Measurements from ENCODE around the gene RETN. TPM values are rescaled to one million over a fixed set of nuclear protein-coding genes. Genes with fewer than 3 reads are reported as not detected.

The RETN gene
- total RNA-seq, 1 experiment from 2014 or later = not detected

- Histone ChIP-seq H3K4me3 (replicated peaks in 1 of 2; ENCODE audit: low read depth in 1 of 2, low read length in 2 of 2) (no peak overlapping the region), H3K9me3 (ENCODE audit: control insufficient read depth in 1 of 2, insufficient read depth in 1 of 2, low read depth in 1 of 2, low read length in 2 of 2) (peaks cover 0 to 7% of the 10 kb centered on the region in 2 experiments; a peak in 1 of 4 replicates), H3K27me3 (ENCODE audit: insufficient read depth, low read length) (no peaks in the 10 kb centered on the region), H4K20me1 (ENCODE audit: insufficient read depth) (no peaks in the 10 kb centered on the region), H3K36me3 (ENCODE audit: control insufficient read depth in 1 of 2, insufficient read depth in 2 of 2, low read length in 2 of 2) (no peaks in the 10 kb centered on the region), H3K79me2 (ENCODE audit: insufficient read depth, low read length) (no peaks in the 10 kb centered on the region), H3K9ac (ENCODE audit: low read length) (no peak overlapping the region), H3K9me2 (ENCODE audit: insufficient read depth) (no peaks in the 10 kb centered on the region), H3K4me2 (ENCODE audit: low read length) (no peak overlapping the region), H3K27ac (ENCODE audit: low read depth, low read length) (no peak overlapping the region), H2AFZ (ENCODE audit: low read depth, low read length, poor library complexity, severe bottlenecking) (no peak overlapping the region), H3K4me1 (ENCODE audit: control insufficient read depth in 1 of 2, insufficient read depth in 2 of 2, low read length in 2 of 2) (no peaks in the 10 kb centered on the region)
- no peak for DNase-seq (ENCODE audit: low read depth, low spot score)
- POLR2A ChIA-PET = no interaction called here
- RAD21 ChIA-PET (ENCODE audit: low non-redundant PET in 1 of 2, low total read pairs in 2 of 2, uncharacterized antibody in 2 of 2, unreplicated experiment in 2 of 2) = no interaction called here
- no TSS peak for BruUV-seq (replicated peaks)
- TF ChIP-seq SIN3A (IDR thresholded peaks at IDR 0.05; ENCODE audit: low read depth) (no peak), REST (IDR thresholded peaks at IDR 0.05; ENCODE audit: low read depth) (no peak), POLR2A (IDR thresholded peaks at IDR 0.05; ENCODE audit: borderline replicate concordance, extremely low read depth, insufficient read depth, insufficient read length) (no peak)
- intact Hi-C loops (cut with micrococcal nuclease) = no loop called here
- CTCF ChIA-PET = no interaction called here
- no peak for ATAC-seq
Observed at GRCh38 chr19:7718668-7719067, 49.8 kb downstream of the RETN start.

Other genes with a start within 250 kb of the RETN start
- 6.4 TPM for gene PEX11G, start 180.0 kb upstream of the RETN start, total RNA-seq (2021; ENCODE audit: unreplicated experiment)
- 20.7 TPM for gene ZNF358, start 152.9 kb upstream of the RETN start, total RNA-seq (2021; ENCODE audit: unreplicated experiment)
- 19.1 TPM for gene MCOLN1, start 146.4 kb upstream of the RETN start, total RNA-seq (2021; ENCODE audit: unreplicated experiment)
- 159 TPM for gene PNPLA6, start 133.3 kb upstream of the RETN start, total RNA-seq (2021; ENCODE audit: unreplicated experiment)
- gene CAMSAP3, start 73.2 kb upstream of the RETN start, total RNA-seq (2021; ENCODE audit: unreplicated experiment) = 24.0 TPM
- 103 TPM for gene XAB2, start 39.5 kb upstream of the RETN start, total RNA-seq (2021; ENCODE audit: unreplicated experiment)
- gene PET100, start 39.3 kb upstream of the RETN start, total RNA-seq (2021; ENCODE audit: unreplicated experiment) = 126 TPM
- 0.32 TPM for gene PCP2, start 35.3 kb upstream of the RETN start, total RNA-seq (2021; ENCODE audit: unreplicated experiment)
- 141 TPM for gene STXBP2, start 31.9 kb upstream of the RETN start, total RNA-seq (2021; ENCODE audit: unreplicated experiment)
- gene MCEMP1, start 8.0 kb downstream of the RETN start, total RNA-seq (2021; ENCODE audit: unreplicated experiment) = not detected
- 101 TPM for gene TRAPPC5, start 11.8 kb downstream of the RETN start, total RNA-seq (2021; ENCODE audit: unreplicated experiment)
- 0.20 TPM for gene FCER2, start 33.1 kb downstream of the RETN start, total RNA-seq (2021; ENCODE audit: unreplicated experiment)
- gene CLEC4G, start 63.1 kb downstream of the RETN start, total RNA-seq (2021; ENCODE audit: unreplicated experiment) = not detected
- not detected for gene CD209, start 78.5 kb downstream of the RETN start, total RNA-seq (2021; ENCODE audit: unreplicated experiment)
- gene CLEC4M, start 94.2 kb downstream of the RETN start, total RNA-seq (2021; ENCODE audit: unreplicated experiment) = not detected
- 15.0 TPM for gene EVI5L, start 161.2 kb downstream of the RETN start, total RNA-seq (2021; ENCODE audit: unreplicated experiment)
- 7.5 TPM for gene PRR36, start 205.3 kb downstream of the RETN start, total RNA-seq (2021; ENCODE audit: unreplicated experiment)
- gene LRRC8E, start 219.5 kb downstream of the RETN start, total RNA-seq (2021; ENCODE audit: unreplicated experiment) = 18.1 TPM
- gene MAP2K7, start 234.8 kb downstream of the RETN start, total RNA-seq (2021; ENCODE audit: unreplicated experiment) = 59.1 TPM
- gene TGFBR3L, start 245.8 kb downstream of the RETN start, total RNA-seq (2021; ENCODE audit: unreplicated experiment) = 30.9 TPM